ENCODE data around the gene IFNL1. TPM values are rescaled to one million over a fixed set of nuclear protein-coding genes. Genes with fewer than 3 reads are reported as not detected.

The IFNL1 gene
- not detected in 2 replicates for total RNA-seq
- long read RNA-seq = 0 reads

GRCh38 chr19:39296055-39296645 lies at the start of gene IFNL1:
Gene IFNL1, plus strand, starts transcription at chr19:39296407. Its CDS starts 15 bp downstream, at chr19:39296422.
- Mint-ChIP-seq H3K27ac (no peak within 1 kb of the TSS), H3K27me3 (peaks cover 36% of the 10 kb centered on the region), H3K4me3 (ENCODE audit: low read depth) (no peak within 1 kb of the TSS), H3K36me3 (ENCODE audit: insufficient read depth) (no peaks in the 10 kb centered on the region), H3K9me3 (ENCODE audit: low read depth) (no peaks in the 10 kb centered on the region), H3K4me1 (ENCODE audit: low read depth) (peaks cover 2% of the 10 kb centered on the region)
- no peak for DNase-seq (ENCODE audit: low spot score, unreplicated experiment)
- TF ChIP-seq CTCF (IDR thresholded peaks at IDR 0.05; ENCODE audit: unreplicated experiment) = no peak

- DNase-seq (ENCODE audit: low spot score, unreplicated experiment) = no peak
- no peak overlapping the region for H3K4me3 Mint-ChIP-seq (ENCODE audit: low read depth)
- no peak for TF ChIP-seq CTCF (IDR thresholded peaks at IDR 0.05; ENCODE audit: unreplicated experiment)
- no peaks in the 10 kb centered on the region for H3K9me3 Mint-ChIP-seq (ENCODE audit: low read depth)
- H3K27me3 Mint-ChIP-seq = peaks cover 61% of the 10 kb centered on the region
- H3K4me1 Mint-ChIP-seq (ENCODE audit: low read depth) = no peaks in the 10 kb centered on the region
- H3K36me3 Mint-ChIP-seq (ENCODE audit: insufficient read depth) = no peaks in the 10 kb centered on the region
- no peak overlapping the region for H3K27ac Mint-ChIP-seq
Measured at GRCh38 chr19:39246951-39247669, 49.1 kb upstream of the IFNL1 start.

GRCh38 chr19:39247701-39248664 lies 48.2 kb upstream of the IFNL1 start:
- Mint-ChIP-seq H3K9me3 (ENCODE audit: low read depth) (no peaks in the 10 kb centered on the region), H3K27ac (no peak overlapping the region), H3K4me3 (ENCODE audit: low read depth) (no peak overlapping the region), H3K27me3 (peaks cover 70% of the 10 kb centered on the region), H3K36me3 (ENCODE audit: insufficient read depth) (no peaks in the 10 kb centered on the region), H3K4me1 (ENCODE audit: low read depth) (no peaks in the 10 kb centered on the region)
- no peak for DNase-seq (ENCODE audit: low spot score, unreplicated experiment)
- TF ChIP-seq CTCF (IDR thresholded peaks at IDR 0.05; ENCODE audit: unreplicated experiment) = no peak

- no peak for TF ChIP-seq CTCF (IDR thresholded peaks at IDR 0.05; ENCODE audit: unreplicated experiment)
- no peak for DNase-seq (ENCODE audit: low spot score, unreplicated experiment)
- Mint-ChIP-seq H3K27ac (no peak within 1 kb of the TSS), H3K36me3 (ENCODE audit: insufficient read depth) (no peaks in the 10 kb centered on the region), H3K4me1 (ENCODE audit: low read depth) (no peaks in the 10 kb centered on the region), H3K27me3 (peaks cover 72% of the 10 kb centered on the region), H3K4me3 (ENCODE audit: low read depth) (no peak within 1 kb of the TSS), H3K9me3 (ENCODE audit: low read depth) (no peaks in the 10 kb centered on the region)
Measured at GRCh38 chr19:39248806-39249205, 47.4 kb upstream of the IFNL1 start, which contains the start of gene IFNL4. Gene IFNL4, minus strand, starts transcription at chr19:39248856.

- Mint-ChIP-seq H3K4me3 (ENCODE audit: low read depth) (no peak overlapping the region), H3K36me3 (ENCODE audit: insufficient read depth) (no peaks in the 10 kb centered on the region), H3K27me3 (peaks cover 70% of the 10 kb centered on the region), H3K4me1 (ENCODE audit: low read depth) (no peaks in the 10 kb centered on the region), H3K9me3 (ENCODE audit: low read depth) (no peaks in the 10 kb centered on the region), H3K27ac (no peak overlapping the region)
- no peak for DNase-seq (ENCODE audit: low spot score, unreplicated experiment)
- TF ChIP-seq CTCF (IDR thresholded peaks at IDR 0.05; ENCODE audit: unreplicated experiment) = no peak
Measured at GRCh38 chr19:39251081-39251480, 45.1 kb upstream of the IFNL1 start.
